Measurements from ENCODE around the gene ZNF281. TPM values are rescaled to one million over a fixed set of nuclear protein-coding genes. Genes with fewer than 3 reads are reported as not detected.

Gene ZNF281
- polyA plus RNA-seq, 1 donor = 16.5 TPM

GRCh38 chr1:200378096-200378495, 31.7 kb downstream of the ZNF281 start:
- no CpG with 5 or more reads among the region's 1 CpG for WGBS (ENCODE audit: insufficient coverage, low lambda C conversion rate)
- no peaks in the 10 kb centered on the region for H3K36me3 ChIP-seq (ENCODE audit: control insufficient read depth, insufficient read depth, low read length)
- H3K4me3 ChIP-seq (ENCODE audit: low read length) = no peak overlapping the region
- no peak overlapping the region for H3K27ac ChIP-seq (ENCODE audit: low read length)
- H3K4me1 ChIP-seq (ENCODE audit: control insufficient read depth, insufficient read depth, low read length) = no peaks in the 10 kb centered on the region
- H3K27me3 ChIP-seq (ENCODE audit: control insufficient read depth, insufficient read depth, low read length) = no peaks in the 10 kb centered on the region
- H3K9me3 ChIP-seq (ENCODE audit: control insufficient read depth, low read depth, low read length) = no peaks in the 10 kb centered on the region
- no peak for DNase-seq

GRCh38 chr1:200376528-200376927, 33.3 kb downstream of the ZNF281 start:
- Histone ChIP-seq H3K9me3 (ENCODE audit: control insufficient read depth, low read depth, low read length) (no peaks in the 10 kb centered on the region), H3K4me3 (ENCODE audit: low read length) (no peak overlapping the region), H3K27me3 (ENCODE audit: control insufficient read depth, insufficient read depth, low read length) (no peaks in the 10 kb centered on the region), H3K27ac (ENCODE audit: low read length) (no peak overlapping the region), H3K36me3 (ENCODE audit: control insufficient read depth, insufficient read depth, low read length) (no peaks in the 10 kb centered on the region), H3K4me1 (ENCODE audit: control insufficient read depth, insufficient read depth, low read length) (no peaks in the 10 kb centered on the region)
- DNase-seq = no peak

DNA sequence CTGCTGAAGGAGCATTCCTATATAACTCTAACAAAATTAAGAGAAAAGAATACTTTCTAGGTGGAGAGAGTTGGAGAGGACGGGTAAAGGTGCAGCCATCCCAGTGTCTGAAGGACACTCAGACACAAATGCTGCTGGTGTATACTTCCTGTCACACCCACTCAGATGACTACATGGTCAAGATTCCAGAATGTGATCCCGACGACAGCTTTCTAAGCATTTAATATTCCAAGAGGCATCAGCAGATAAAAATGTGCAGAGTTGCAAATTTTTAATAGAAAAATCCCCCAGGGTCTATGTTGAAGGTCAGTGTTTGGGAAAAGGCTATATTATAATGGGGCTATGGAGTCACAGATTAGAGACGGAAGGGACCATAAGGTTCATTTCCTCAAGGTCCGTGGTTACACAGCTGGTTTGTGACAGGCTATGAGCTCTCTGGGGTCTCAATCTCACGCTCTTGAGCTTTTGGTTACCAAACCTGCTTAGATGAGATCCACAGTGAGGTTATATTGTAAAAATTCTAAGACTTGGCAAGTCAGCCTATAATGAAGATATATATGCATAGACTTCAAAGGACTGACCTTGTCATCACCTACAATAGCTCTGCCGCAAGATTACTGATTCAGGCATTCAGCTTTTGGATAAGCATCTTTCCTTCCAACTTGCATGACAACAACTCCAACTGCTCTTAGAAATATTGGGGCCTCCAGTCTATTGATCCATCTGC, 35.1 kb downstream of the ZNF281 start:
- H3K4me3 ChIP-seq (ENCODE audit: low read length) = no peak overlapping the region
- H3K4me1 ChIP-seq (ENCODE audit: control insufficient read depth, insufficient read depth, low read length) = no peaks in the 10 kb centered on the region
- no peaks in the 10 kb centered on the region for H3K36me3 ChIP-seq (ENCODE audit: control insufficient read depth, insufficient read depth, low read length)
- H3K27ac ChIP-seq (ENCODE audit: low read length) = no peak overlapping the region
- WGBS (ENCODE audit: insufficient coverage, low lambda C conversion rate) = no CpG with 5 or more reads among the region's 7 CpGs
- no peak for DNase-seq
- H3K27me3 ChIP-seq (ENCODE audit: control insufficient read depth, insufficient read depth, low read length) = no peaks in the 10 kb centered on the region
- H3K9me3 ChIP-seq (ENCODE audit: control insufficient read depth, low read depth, low read length) = no peaks in the 10 kb centered on the region

DNA sequence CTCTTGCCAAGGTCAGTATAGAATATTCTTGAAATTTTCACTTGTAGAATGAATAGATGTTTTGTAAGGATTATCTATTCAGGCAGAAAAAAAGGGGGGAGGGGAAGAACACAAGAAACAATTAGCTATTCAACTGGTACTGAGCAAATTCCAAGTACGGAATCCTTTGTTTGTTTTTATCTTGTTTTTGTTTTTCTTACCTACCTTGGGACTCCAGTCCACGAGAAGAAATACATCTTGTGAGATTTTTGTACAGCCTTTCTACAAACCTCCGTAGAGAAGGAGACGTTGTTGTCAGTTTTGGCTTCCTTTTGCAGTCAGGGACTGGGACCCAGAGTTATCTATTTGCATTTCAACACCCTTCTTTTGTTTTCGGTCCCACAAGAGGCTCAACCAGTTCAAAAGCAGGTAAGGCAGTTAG, 36.0 kb downstream of the ZNF281 start:
- Histone ChIP-seq H3K36me3 (ENCODE audit: control insufficient read depth, insufficient read depth, low read length) (no peaks in the 10 kb centered on the region), H3K27me3 (ENCODE audit: control insufficient read depth, insufficient read depth, low read length) (no peaks in the 10 kb centered on the region), H3K4me3 (ENCODE audit: low read length) (no peak overlapping the region), H3K27ac (ENCODE audit: low read length) (no peak overlapping the region), H3K4me1 (ENCODE audit: control insufficient read depth, insufficient read depth, low read length) (no peaks in the 10 kb centered on the region), H3K9me3 (ENCODE audit: control insufficient read depth, low read depth, low read length) (no peaks in the 10 kb centered on the region)
- DNase-seq = no peak
- 17% methylated on average over 1 of the region's 5 CpGs for WGBS (ENCODE audit: insufficient coverage, low lambda C conversion rate)

GRCh38 chr1:200372885-200373181, 37.0 kb downstream of the ZNF281 start:
- Histone ChIP-seq H3K4me1 (ENCODE audit: control insufficient read depth, insufficient read depth, low read length) (no peaks in the 10 kb centered on the region), H3K27me3 (ENCODE audit: control insufficient read depth, insufficient read depth, low read length) (no peaks in the 10 kb centered on the region), H3K27ac (ENCODE audit: low read length) (no peak overlapping the region), H3K36me3 (ENCODE audit: control insufficient read depth, insufficient read depth, low read length) (no peaks in the 10 kb centered on the region), H3K4me3 (ENCODE audit: low read length) (no peak overlapping the region), H3K9me3 (ENCODE audit: control insufficient read depth, low read depth, low read length) (no peaks in the 10 kb centered on the region)
- WGBS (ENCODE audit: insufficient coverage, low lambda C conversion rate) = 40% methylated on average over 1 of the region's 2 CpGs
- no peak for DNase-seq

DNA sequence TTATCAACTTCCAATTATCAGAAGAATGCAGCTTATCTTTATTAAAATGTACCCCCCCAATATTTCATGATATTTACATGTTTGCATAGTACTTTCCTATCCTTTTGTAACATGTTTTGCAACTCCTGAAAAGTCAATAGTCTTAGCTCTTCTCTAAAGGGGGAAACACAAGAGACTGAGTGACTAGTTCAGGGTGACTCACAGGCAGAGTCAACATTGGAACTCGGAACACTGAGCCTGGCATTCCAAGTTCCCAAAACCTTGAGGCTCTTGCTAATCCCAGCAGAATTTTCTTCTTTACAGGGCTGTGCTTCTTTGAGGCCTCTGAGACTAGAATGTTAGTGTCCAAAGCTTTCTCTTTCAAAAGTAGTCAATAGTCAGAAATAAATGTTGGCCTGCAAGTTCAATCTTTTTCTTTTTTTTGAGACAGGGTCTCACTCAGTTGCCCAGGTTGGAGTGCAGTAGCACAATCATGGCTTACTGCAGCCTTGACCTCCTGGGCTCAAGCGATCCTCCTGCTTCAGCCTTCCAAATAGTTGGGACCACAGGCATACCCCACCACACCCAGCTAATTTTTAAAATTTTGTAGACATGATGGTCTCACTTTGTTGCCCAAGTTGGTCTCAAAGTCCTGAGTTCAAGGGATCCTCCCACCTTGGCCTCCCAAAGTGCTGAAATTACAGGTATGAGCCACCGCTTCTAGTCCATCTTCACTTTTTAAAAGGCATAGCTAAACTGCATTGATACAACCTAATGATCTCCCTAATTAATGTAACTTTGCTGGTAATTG, 37.5 kb downstream of the ZNF281 start:
- no peaks in the 10 kb centered on the region for H3K27me3 ChIP-seq (ENCODE audit: control insufficient read depth, insufficient read depth, low read length)
- no peak overlapping the region for H3K4me3 ChIP-seq (ENCODE audit: low read length)
- H3K36me3 ChIP-seq (ENCODE audit: control insufficient read depth, insufficient read depth, low read length) = no peaks in the 10 kb centered on the region
- H3K9me3 ChIP-seq (ENCODE audit: control insufficient read depth, low read depth, low read length) = no peaks in the 10 kb centered on the region
- no peaks in the 10 kb centered on the region for H3K4me1 ChIP-seq (ENCODE audit: control insufficient read depth, insufficient read depth, low read length)
- no peak overlapping the region for H3K27ac ChIP-seq (ENCODE audit: low read length)
- no peak for DNase-seq
- no CpG with 5 or more reads among the region's 3 CpGs for WGBS (ENCODE audit: insufficient coverage, low lambda C conversion rate)

DNA sequence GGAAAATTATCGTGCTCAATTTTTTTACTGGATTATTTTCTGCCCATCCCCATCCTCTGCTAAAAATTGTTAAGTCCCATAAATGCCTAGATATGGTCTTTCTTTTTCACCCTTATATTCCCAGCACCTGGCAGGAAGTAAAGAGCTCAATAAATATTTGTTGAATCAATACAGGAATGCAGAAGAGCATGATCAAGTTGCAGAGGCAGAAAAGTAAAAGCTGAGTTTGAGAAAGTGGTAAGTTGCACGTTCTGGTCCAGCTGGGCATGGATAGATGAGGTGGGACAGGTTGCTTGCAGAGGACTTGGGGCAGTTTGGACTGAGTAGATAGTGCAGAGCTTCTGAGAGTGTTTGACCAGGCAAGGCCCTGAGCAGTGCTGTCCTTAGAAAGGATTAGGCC, 40.1 kb downstream of the ZNF281 start:
- Histone ChIP-seq H3K27me3 (ENCODE audit: control insufficient read depth, insufficient read depth, low read length) (no peaks in the 10 kb centered on the region), H3K9me3 (ENCODE audit: control insufficient read depth, low read depth, low read length) (no peaks in the 10 kb centered on the region), H3K4me3 (ENCODE audit: low read length) (no peak overlapping the region), H3K27ac (ENCODE audit: low read length) (no peak overlapping the region), H3K4me1 (ENCODE audit: control insufficient read depth, insufficient read depth, low read length) (no peaks in the 10 kb centered on the region), H3K36me3 (ENCODE audit: control insufficient read depth, insufficient read depth, low read length) (no peaks in the 10 kb centered on the region)
- 83% methylated on average over 1 of the region's 2 CpGs for WGBS (ENCODE audit: insufficient coverage, low lambda C conversion rate)
- DNase-seq = no peak

GRCh38 chr1:200369131-200369530, 40.7 kb downstream of the ZNF281 start:
- no peaks in the 10 kb centered on the region for H3K4me1 ChIP-seq (ENCODE audit: control insufficient read depth, insufficient read depth, low read length)
- H3K27ac ChIP-seq (ENCODE audit: low read length) = no peak overlapping the region
- H3K36me3 ChIP-seq (ENCODE audit: control insufficient read depth, insufficient read depth, low read length) = no peaks in the 10 kb centered on the region
- H3K27me3 ChIP-seq (ENCODE audit: control insufficient read depth, insufficient read depth, low read length) = no peaks in the 10 kb centered on the region
- H3K9me3 ChIP-seq (ENCODE audit: control insufficient read depth, low read depth, low read length) = no peaks in the 10 kb centered on the region
- H3K4me3 ChIP-seq (ENCODE audit: low read length) = no peak overlapping the region
- WGBS (ENCODE audit: insufficient coverage, low lambda C conversion rate) = no CpG with 5 or more reads among the region's 4 CpGs
- no peak for DNase-seq

- WGBS (ENCODE audit: insufficient coverage, low lambda C conversion rate) = 94% methylated on average over 3 of the region's 6 CpGs
Measured at GRCh38 chr1:200368556-200368955, 41.3 kb downstream of the ZNF281 start.

DNA sequence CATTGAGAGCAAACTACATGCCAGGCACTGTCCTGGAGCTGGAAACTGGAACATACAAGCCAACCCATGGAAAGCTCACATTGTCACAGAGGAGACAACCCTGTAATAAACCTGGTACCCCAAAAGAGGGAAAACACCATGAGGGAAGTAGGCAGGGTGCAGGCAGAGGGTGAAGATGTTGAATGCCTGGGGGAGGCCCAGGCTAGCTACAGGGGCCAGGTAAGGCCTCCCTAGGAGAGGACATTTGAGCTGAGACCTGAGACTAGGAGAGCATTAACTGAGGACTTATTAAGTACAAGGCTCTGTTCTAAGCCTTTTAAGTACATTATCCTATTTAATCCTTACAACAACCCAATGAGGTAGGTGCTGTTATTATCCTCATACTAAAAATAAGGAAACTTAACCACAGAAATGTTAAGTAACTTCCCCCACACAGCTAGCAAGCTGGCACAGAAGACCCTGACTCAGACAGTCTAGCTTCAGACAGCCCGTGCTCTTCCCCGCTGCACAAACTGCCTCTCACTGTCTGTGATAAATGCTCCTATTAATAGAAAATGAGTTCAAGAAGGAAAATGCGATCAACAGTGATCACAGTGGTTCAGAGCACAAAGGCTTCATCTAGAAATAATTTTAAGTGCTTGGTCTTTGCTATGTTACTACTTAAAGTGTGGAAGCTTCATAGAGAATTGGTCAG, 41.8 kb downstream of the ZNF281 start:
- Histone ChIP-seq H3K4me3 (ENCODE audit: low read length) (no peak overlapping the region), H3K27ac (ENCODE audit: low read length) (no peak overlapping the region), H3K4me1 (ENCODE audit: control insufficient read depth, insufficient read depth, low read length) (no peaks in the 10 kb centered on the region), H3K27me3 (ENCODE audit: control insufficient read depth, insufficient read depth, low read length) (no peaks in the 10 kb centered on the region), H3K36me3 (ENCODE audit: control insufficient read depth, insufficient read depth, low read length) (no peaks in the 10 kb centered on the region), H3K9me3 (ENCODE audit: control insufficient read depth, low read depth, low read length) (no peaks in the 10 kb centered on the region)
- no peak for DNase-seq
- 86% methylated on average over 1 of the region's 3 CpGs for WGBS (ENCODE audit: insufficient coverage, low lambda C conversion rate)

More at GRCh38 chr1:200368556-200368955, 41.3 kb downstream of the ZNF281 start:
- no peaks in the 10 kb centered on the region for H3K36me3 ChIP-seq (ENCODE audit: control insufficient read depth, insufficient read depth, low read length)
- no peak overlapping the region for H3K27ac ChIP-seq (ENCODE audit: low read length)
- no peaks in the 10 kb centered on the region for H3K9me3 ChIP-seq (ENCODE audit: control insufficient read depth, low read depth, low read length)
- no peak for DNase-seq
- no peak overlapping the region for H3K4me3 ChIP-seq (ENCODE audit: low read length)
- H3K4me1 ChIP-seq (ENCODE audit: control insufficient read depth, insufficient read depth, low read length) = no peaks in the 10 kb centered on the region
- no peaks in the 10 kb centered on the region for H3K27me3 ChIP-seq (ENCODE audit: control insufficient read depth, insufficient read depth, low read length)
